Embryonic facial prominence (tissue), 1 donor: ENCODE measurements around the gene GABRP.

Source experiments
- DNase-seq: peaks from one replicate; pipeline ENCODE4 v3.0.0-alpha.2; 2016; ENCODE audit errors: extremely low spot score

Gene GABRP

DNA sequence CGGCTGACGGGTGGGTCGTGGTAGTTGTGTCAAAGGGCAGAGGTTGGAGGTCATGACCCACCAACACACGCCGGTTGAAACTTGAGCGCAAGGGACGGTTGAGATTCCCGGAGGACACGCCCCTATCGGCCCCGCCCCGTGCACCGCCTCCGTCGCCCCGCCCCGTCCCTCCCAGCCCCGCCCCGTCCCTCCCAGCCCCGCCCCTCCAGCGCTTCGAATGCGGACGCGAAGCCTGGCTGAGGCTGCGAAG lies 78.1 kb downstream of the GABRP start:
- DNase-seq = no peak

DNA sequence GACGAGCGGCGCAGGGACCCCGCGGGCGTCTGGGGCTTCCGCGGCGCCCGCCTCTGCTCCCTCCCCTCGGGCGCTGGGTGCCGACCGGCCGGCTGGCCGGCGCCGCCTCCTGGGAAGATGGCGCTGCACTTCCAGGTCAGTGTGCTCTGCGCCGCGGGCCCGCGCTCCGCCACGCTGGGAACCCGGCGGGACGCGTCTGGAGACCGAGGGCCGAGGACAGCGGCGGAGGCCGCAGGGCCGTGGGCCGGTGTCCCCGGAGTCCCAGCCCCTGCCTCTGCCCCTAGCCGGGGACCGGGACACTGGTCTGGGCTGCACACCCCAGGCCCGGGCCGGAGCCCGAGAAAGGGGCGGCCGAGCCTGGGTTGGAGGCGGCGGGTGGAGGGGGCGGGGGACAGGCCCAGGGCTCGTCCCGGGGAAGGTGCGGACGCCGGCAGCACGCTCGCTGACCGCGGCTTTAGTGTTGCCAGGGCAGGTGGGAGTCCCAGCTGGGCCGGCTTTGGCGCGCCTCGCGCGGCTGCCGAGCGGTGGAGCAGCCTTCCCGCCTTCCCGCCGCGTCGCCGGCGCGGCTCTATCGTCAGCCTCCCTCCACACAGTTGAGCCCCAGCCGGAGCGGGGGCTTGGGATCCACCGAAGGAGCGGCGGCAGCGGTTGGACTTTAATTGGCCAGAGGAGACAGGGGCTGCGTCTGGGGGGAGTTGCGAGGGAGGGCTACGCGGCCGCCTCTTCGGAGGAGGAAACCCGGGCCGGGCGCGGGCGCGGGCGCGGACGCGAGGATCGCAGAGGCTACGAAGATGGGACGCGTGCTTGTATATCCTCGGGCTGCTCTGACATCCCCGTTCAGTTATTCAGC lies 78.6 kb downstream of the GABRP start, which contains the start of gene RANBP17:
Gene RANBP17, plus strand, starts transcription at position 102 of the 850 bp plus-strand sequence.
- DNase-seq = peak; percentile 11

GRCh38 chr5:170863646-170864045 lies 80.1 kb downstream of the GABRP start:
- DNase-seq = no peak
